T-helper 1 cell treated with Interleukin-12 subunit alpha and Interleukin-12 subunit beta and Interleukin-4 antibody, amounts not matched to agents 30 μg/mL and 1 μg/mL, for 36 hours (primary cell): ENCODE results near the gene SYNGR1.
"Not testable (repeated sequence)": the region's sequence is repeated elsewhere in the genome, so short reads cannot be mapped to it uniquely, and the experiment has no call there.

Experiments used
- H3K27ac Mint-ChIP-seq: one replicate; pipeline ENCODE4 v1.8.0; 2021; ENCODE audit warnings: mild to moderate bottlenecking, mixed read lengths
- H3K27me3 Mint-ChIP-seq: one replicate; pipeline ENCODE4 v1.8.0; 2021; ENCODE audit warnings: low read depth, mixed read lengths
- H3K36me3 Mint-ChIP-seq: one replicate; pipeline ENCODE4 v1.8.0; 2021; ENCODE audit warnings: low read depth, mixed read lengths
- H3K4me1 Mint-ChIP-seq: one replicate; pipeline ENCODE4 v1.8.0; 2021; ENCODE audit warnings: low read depth, mixed read lengths
- H3K4me3 Mint-ChIP-seq: one replicate; pipeline ENCODE4 v1.8.0; 2021; ENCODE audit warnings: mild to moderate bottlenecking, moderate library complexity, mixed read lengths
- H3K9me3 Mint-ChIP-seq: one replicate; pipeline ENCODE4 v1.8.0; 2021; ENCODE audit warnings: mixed read lengths

The SYNGR1 gene

GRCh38 chr22:39312410-39312809 lies 37.4 kb upstream of the SYNGR1 start:
- H3K4me3 Mint-ChIP-seq, result no peak overlapping the region
- peaks cover 46% of the 10 kb centered on the region for H3K36me3 Mint-ChIP-seq
- no peaks in the 10 kb centered on the region for H3K9me3 Mint-ChIP-seq
- H3K4me1 Mint-ChIP-seq, result peaks cover 29% of the 10 kb centered on the region
- no peak overlapping the region for H3K27ac Mint-ChIP-seq
- no peaks in the 10 kb centered on the region for H3K27me3 Mint-ChIP-seq

- no peak overlapping the region for H3K4me3 Mint-ChIP-seq
- H3K27me3 Mint-ChIP-seq, result no peaks in the 10 kb centered on the region
- no peak overlapping the region for H3K27ac Mint-ChIP-seq
- H3K9me3 Mint-ChIP-seq, result no peaks in the 10 kb centered on the region
- H3K4me1 Mint-ChIP-seq, result peaks cover 39% of the 10 kb centered on the region
- H3K36me3 Mint-ChIP-seq, result peaks cover 56% of the 10 kb centered on the region
Measured at GRCh38 chr22:39313258-39314001, 36.4 kb upstream of the SYNGR1 start.

GRCh38 chr22:39314251-39314971 lies 35.4 kb upstream of the SYNGR1 start:
- Mint-ChIP-seq H3K4me3 (no peak overlapping the region), H3K9me3 (no peaks in the 10 kb centered on the region), H3K36me3 (peaks cover 66% of the 10 kb centered on the region), H3K27me3 (no peaks in the 10 kb centered on the region), H3K4me1 (peaks cover 40% of the 10 kb centered on the region), H3K27ac (no peak overlapping the region)

GRCh38 chr22:39315389-39315788 lies 34.4 kb upstream of the SYNGR1 start:
- Mint-ChIP-seq H3K9me3 (no peaks in the 10 kb centered on the region), H3K36me3 (peaks cover 67% of the 10 kb centered on the region), H3K4me1 (peaks cover 40% of the 10 kb centered on the region), H3K4me3 (peak overlapping the region; percentile 17), H3K27me3 (no peaks in the 10 kb centered on the region), H3K27ac (no peak overlapping the region)

- H3K36me3 Mint-ChIP-seq, result peaks cover 65% of the 10 kb centered on the region
Measured at GRCh38 chr22:39316440-39317083, 33.2 kb upstream of the SYNGR1 start.

GRCh38 chr22:39317084-39317774 lies 32.6 kb upstream of the SYNGR1 start:
- Mint-ChIP-seq H3K36me3 (peaks cover 62% of the 10 kb centered on the region), H3K4me3 (peak overlapping the region; percentile 96), H3K9me3 (no peaks in the 10 kb centered on the region), H3K27me3 (no peaks in the 10 kb centered on the region), H3K27ac (peak overlapping the region; percentile 52), H3K4me1 (peaks cover 39% of the 10 kb centered on the region)

More at GRCh38 chr22:39316440-39317083, 33.2 kb upstream of the SYNGR1 start:
- Mint-ChIP-seq H3K27me3 (no peaks in the 10 kb centered on the region), H3K27ac (peak overlapping the region; percentile 50), H3K4me1 (peaks cover 41% of the 10 kb centered on the region), H3K4me3 (peak overlapping the region; percentile 96), H3K9me3 (no peaks in the 10 kb centered on the region)

- H3K27me3 Mint-ChIP-seq, result no peaks in the 10 kb centered on the region
- peak overlapping the region; percentile 96 for H3K4me3 Mint-ChIP-seq
- peaks cover 57% of the 10 kb centered on the region for H3K36me3 Mint-ChIP-seq
- no peaks in the 10 kb centered on the region for H3K9me3 Mint-ChIP-seq
- peak overlapping the region; percentile 96 for H3K27ac Mint-ChIP-seq
- H3K4me1 Mint-ChIP-seq, result peaks cover 39% of the 10 kb centered on the region
Measured at GRCh38 chr22:39317775-39318506, 31.9 kb upstream of the SYNGR1 start.

- Mint-ChIP-seq H3K36me3 (peaks cover 49% of the 10 kb centered on the region), H3K4me1 (peaks cover 39% of the 10 kb centered on the region), H3K9me3 (no peaks in the 10 kb centered on the region), H3K4me3 (peak overlapping the region; percentile 96), H3K27ac (peak overlapping the region; percentile 96), H3K27me3 (no peaks in the 10 kb centered on the region)
Measured at GRCh38 chr22:39318507-39319283, 31.1 kb upstream of the SYNGR1 start.

- H3K27ac Mint-ChIP-seq, result peak within 1 kb of the TSS; percentile 96
- H3K27me3 Mint-ChIP-seq, result no peaks in the 10 kb centered on the region
- H3K4me3 Mint-ChIP-seq, result peak within 1 kb of the TSS; percentile 96
- H3K4me1 Mint-ChIP-seq, result peaks cover 39% of the 10 kb centered on the region
- peaks cover 46% of the 10 kb centered on the region for H3K36me3 Mint-ChIP-seq
- no peaks in the 10 kb centered on the region for H3K9me3 Mint-ChIP-seq
Measured at GRCh38 chr22:39319284-39320022, 30.3 kb upstream of the SYNGR1 start, which contains the start of gene RPL3. Gene RPL3 (minus strand): TSS chr22:39319623. CDS start chr22:39319597, 26 bp downstream.

- peaks cover 38% of the 10 kb centered on the region for H3K36me3 Mint-ChIP-seq
- H3K27me3 Mint-ChIP-seq, H3K9me3 Mint-ChIP-seq: not testable (repeated sequence)
- peak overlapping the region; percentile 96 for H3K4me3 Mint-ChIP-seq
- H3K27ac Mint-ChIP-seq, result peak overlapping the region; percentile 96
- peaks cover 35% of the 10 kb centered on the region for H3K4me1 Mint-ChIP-seq
Measured at GRCh38 chr22:39320616-39321029, 29.2 kb upstream of the SYNGR1 start.

GRCh38 chr22:39325392-39325932 lies 24.3 kb upstream of the SYNGR1 start:
- H3K4me1 Mint-ChIP-seq, result peaks cover 2% of the 10 kb centered on the region
- no peaks in the 10 kb centered on the region for H3K36me3 Mint-ChIP-seq
- no peaks in the 10 kb centered on the region for H3K9me3 Mint-ChIP-seq
- H3K27ac Mint-ChIP-seq, result no peak overlapping the region
- peaks cover 13% of the 10 kb centered on the region for H3K27me3 Mint-ChIP-seq
- no peak overlapping the region for H3K4me3 Mint-ChIP-seq

- Mint-ChIP-seq H3K4me3 (no peak overlapping the region), H3K4me1 (no peaks in the 10 kb centered on the region), H3K36me3 (no peaks in the 10 kb centered on the region), H3K9me3 (no peaks in the 10 kb centered on the region), H3K27ac (no peak overlapping the region), H3K27me3 (peaks cover 13% of the 10 kb centered on the region)
Measured at GRCh38 chr22:39327995-39328754, 21.6 kb upstream of the SYNGR1 start.
